ENCODE measurements around the gene OR13C8. TPM values are rescaled to one million over a fixed set of nuclear protein-coding genes. Genes with fewer than 3 reads are reported as not detected.
"Not testable (repeated sequence)": the region's sequence is repeated elsewhere in the genome, so short reads cannot be mapped to it uniquely, and the experiment has no call there.

OR13C8 gene
- total RNA-seq, 3 donors from 2014 or later, result not detected

GRCh38 chr9:104575456-104575855, 6.5 kb downstream of the OR13C8 start:
- intact Hi-C loops (cut with DNase I, micrococcal nuclease), result no loop called here
- DNase-seq (no peak), ATAC-seq (no peak)
- H3K36me3 ChIP-seq (ENCODE audit: low read depth), result no peaks in the 10 kb centered on the region
- H3K4me3 ChIP-seq, result no peak overlapping the region
- no peak for TF ChIP-seq CTCF (IDR thresholded peaks at IDR 0.05)
- H3K4me1 ChIP-seq (ENCODE audit: low read depth), result no peaks in the 10 kb centered on the region
- H3K9me3 ChIP-seq, result peaks cover 12% of the 10 kb centered on the region

GRCh38 chr9:104577263-104577662, 8.3 kb downstream of the OR13C8 start:
- intact Hi-C loops (cut with DNase I, micrococcal nuclease), result no loop called here
- no peaks in the 10 kb centered on the region for H3K36me3 ChIP-seq (ENCODE audit: low read depth)
- H3K4me3 ChIP-seq, result no peak overlapping the region
- peaks cover 4% of the 10 kb centered on the region for H3K9me3 ChIP-seq
- ATAC-seq (no peak), DNase-seq (no peak)
- no peaks in the 10 kb centered on the region for H3K4me1 ChIP-seq (ENCODE audit: low read depth)
- no peak for TF ChIP-seq CTCF (IDR thresholded peaks at IDR 0.05)

GRCh38 chr9:104580562-104580961, 11.6 kb downstream of the OR13C8 start:
- Histone ChIP-seq H3K4me3 (no peak overlapping the region), H3K36me3 (ENCODE audit: low read depth) (no peaks in the 10 kb centered on the region), H3K9me3 (no peaks in the 10 kb centered on the region), H3K4me1 (ENCODE audit: low read depth) (no peaks in the 10 kb centered on the region)
- intact Hi-C loops (cut with DNase I, micrococcal nuclease), result no loop called here
- ATAC-seq, result no peak
- DNase-seq, result no peak
- no peak for TF ChIP-seq CTCF (IDR thresholded peaks at IDR 0.05)

GRCh38 chr9:104586496-104587180, 17.7 kb downstream of the OR13C8 start:
- no peak overlapping the region for H3K4me3 ChIP-seq
- TF ChIP-seq CTCF (IDR thresholded peaks at IDR 0.05), result no peak
- no peak for DNase-seq
- H3K9me3 ChIP-seq, result no peaks in the 10 kb centered on the region
- intact Hi-C loops (cut with DNase I, micrococcal nuclease), result no loop called here
- no peaks in the 10 kb centered on the region for H3K36me3 ChIP-seq (ENCODE audit: low read depth)
- no peaks in the 10 kb centered on the region for H3K4me1 ChIP-seq (ENCODE audit: low read depth)
- ATAC-seq, result no peak

GRCh38 chr9:104589626-104590025, 20.7 kb downstream of the OR13C8 start:
- Histone ChIP-seq H3K9me3 (no peaks in the 10 kb centered on the region), H3K4me1 (ENCODE audit: low read depth) (no peaks in the 10 kb centered on the region), H3K36me3 (ENCODE audit: low read depth) (no peaks in the 10 kb centered on the region), H3K4me3 (no peak overlapping the region)
- intact Hi-C loops (cut with DNase I, micrococcal nuclease), result no loop called here
- no peak for DNase-seq
- ATAC-seq, result no peak
- TF ChIP-seq CTCF (IDR thresholded peaks at IDR 0.05), result no peak

- intact Hi-C loops (cut with DNase I, micrococcal nuclease); H3K36me3 ChIP-seq (ENCODE audit: low read depth); ATAC-seq; H3K4me3 ChIP-seq; H3K4me1 ChIP-seq (ENCODE audit: low read depth); DNase-seq; H3K9me3 ChIP-seq: not testable (repeated sequence)
Measured at GRCh38 chr9:104598749-104599148, 29.8 kb downstream of the OR13C8 start.

GRCh38 chr9:104599313-104599712, 30.3 kb downstream of the OR13C8 start, which contains the start of gene OR13C5:
Gene OR13C5, minus strand, starts transcription at chr9:104599413. Its CDS starts 0 bp downstream, at chr9:104599413.
- H3K4me1 ChIP-seq (ENCODE audit: low read depth); H3K9me3 ChIP-seq; H3K4me3 ChIP-seq; ATAC-seq; DNase-seq; intact Hi-C loops (cut with DNase I, micrococcal nuclease); H3K36me3 ChIP-seq (ENCODE audit: low read depth): not testable (repeated sequence)

Data from mucosa of descending colon (tissue), 3 donors.